NCI-H1105 (cell line): Measurements from ENCODE around the gene WDPCP.
"Not testable (repeated sequence)": the region's sequence is repeated elsewhere in the genome, so short reads cannot be mapped to it uniquely, and the experiment has no call there.

Experiments
- DNase-seq: peaks from one replicate; lab custom pipeline; 2025; lab: John Stamatoyannopoulos, UW

Gene WDPCP

DNA sequence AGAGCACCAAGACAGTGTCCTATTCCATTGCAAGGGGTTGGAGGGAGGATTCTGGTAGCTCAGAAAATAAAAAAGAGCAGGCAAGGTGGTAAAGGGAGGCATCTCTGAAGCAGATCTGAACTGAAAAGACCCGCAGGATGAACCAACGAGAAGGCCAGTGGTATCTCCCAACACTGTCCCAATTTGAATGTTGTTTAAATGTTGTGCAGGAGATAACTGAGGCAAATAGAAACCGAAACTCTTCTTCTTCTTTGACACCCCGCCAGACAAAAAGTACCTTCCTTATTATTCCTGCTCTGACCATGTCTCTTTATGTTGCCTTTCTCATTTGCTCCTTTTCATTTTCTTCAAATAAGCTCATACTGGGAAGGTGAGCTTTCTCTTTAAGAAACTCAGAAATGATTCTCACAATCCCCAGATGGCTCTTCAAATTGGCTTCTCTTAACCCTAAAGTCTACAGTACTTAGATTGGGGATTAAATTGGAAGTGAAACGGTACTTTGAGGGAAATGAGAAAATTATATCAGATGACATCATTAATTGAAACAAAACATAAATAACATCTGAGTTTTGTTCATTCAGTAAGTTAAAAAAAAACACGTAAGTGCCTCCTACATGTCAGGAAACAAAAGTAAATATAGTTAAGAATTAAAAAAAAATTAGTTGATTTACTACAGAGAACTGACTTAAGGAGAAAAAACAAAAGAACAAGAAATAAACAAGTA is 143.6 kb downstream of the WDPCP start:
- no peak for DNase-seq

DNA sequence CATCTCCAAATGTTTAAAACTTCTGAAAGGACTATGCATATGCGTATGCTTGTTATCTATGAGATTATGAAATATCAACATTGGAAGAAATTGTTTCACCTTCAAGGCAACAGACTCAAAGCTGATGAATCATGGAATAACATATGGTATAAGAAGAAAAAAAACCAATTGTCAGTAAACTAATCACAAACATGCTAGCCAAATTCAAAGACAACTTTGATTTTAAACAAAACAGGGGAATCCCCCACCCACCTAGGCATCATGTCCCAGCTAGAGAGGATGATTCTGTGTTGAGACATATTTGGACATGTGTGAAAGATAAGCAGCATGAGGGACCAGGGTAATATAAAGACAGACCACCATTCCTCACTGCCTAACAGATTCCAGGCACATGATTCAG is 147.7 kb downstream of the WDPCP start:
- DNase-seq, result no peak

DNA sequence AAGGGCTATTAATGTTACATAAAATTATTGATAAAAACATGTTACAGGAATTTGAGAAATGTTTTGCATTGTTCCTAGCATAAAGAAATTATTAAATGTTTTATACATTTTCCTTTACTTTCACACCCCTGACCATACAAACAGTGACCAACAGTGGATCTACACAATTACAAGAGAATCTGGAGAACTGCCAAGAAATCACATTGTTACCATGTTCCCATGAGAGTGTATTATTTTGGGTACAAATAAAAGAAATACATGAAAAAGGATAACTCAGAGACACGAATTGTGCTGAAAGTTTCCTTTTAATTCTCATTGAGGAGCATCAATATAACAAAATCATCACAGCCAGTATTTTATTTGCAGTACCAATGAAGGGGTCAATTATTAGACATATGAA is 150.1 kb downstream of the WDPCP start:
- no peak for DNase-seq

DNA sequence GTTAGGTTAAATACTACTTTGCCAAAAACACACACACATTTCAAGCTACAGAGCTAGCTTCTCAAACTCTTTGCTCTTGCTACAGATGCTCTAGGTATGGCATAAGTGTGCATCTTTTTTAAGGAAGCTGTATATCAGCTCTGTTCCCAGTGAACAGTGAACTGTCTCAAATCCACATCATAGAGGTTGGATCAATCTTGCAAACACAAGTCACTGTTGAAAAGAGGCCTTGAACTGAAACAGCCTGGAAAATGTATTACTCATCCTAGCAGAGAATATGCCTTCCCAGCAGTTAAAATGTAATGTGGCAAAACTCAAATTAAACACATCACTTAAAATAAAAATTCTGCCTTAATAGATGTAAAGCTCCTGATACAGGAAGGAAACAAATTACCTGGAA is 151.8 kb downstream of the WDPCP start:
- no peak for DNase-seq

DNA sequence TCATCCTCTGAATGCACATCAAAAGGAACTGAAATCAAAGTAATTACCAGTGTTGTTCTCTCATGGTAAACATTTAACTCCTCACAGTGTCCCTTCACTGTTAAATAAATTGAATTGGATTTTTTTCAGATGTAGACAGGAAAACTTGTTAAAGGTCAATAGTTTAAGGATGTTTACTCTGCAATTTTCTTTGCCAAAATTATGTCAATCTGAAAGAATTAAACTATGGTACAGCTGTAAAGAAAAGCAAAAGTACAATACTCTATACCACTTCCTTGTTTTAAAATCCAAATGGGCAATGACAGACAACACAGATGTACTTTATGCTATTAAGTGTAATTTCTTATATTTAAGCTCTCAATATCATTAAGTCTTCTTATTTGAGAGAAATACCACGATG is 153.2 kb downstream of the WDPCP start:
- no peak for DNase-seq

DNA sequence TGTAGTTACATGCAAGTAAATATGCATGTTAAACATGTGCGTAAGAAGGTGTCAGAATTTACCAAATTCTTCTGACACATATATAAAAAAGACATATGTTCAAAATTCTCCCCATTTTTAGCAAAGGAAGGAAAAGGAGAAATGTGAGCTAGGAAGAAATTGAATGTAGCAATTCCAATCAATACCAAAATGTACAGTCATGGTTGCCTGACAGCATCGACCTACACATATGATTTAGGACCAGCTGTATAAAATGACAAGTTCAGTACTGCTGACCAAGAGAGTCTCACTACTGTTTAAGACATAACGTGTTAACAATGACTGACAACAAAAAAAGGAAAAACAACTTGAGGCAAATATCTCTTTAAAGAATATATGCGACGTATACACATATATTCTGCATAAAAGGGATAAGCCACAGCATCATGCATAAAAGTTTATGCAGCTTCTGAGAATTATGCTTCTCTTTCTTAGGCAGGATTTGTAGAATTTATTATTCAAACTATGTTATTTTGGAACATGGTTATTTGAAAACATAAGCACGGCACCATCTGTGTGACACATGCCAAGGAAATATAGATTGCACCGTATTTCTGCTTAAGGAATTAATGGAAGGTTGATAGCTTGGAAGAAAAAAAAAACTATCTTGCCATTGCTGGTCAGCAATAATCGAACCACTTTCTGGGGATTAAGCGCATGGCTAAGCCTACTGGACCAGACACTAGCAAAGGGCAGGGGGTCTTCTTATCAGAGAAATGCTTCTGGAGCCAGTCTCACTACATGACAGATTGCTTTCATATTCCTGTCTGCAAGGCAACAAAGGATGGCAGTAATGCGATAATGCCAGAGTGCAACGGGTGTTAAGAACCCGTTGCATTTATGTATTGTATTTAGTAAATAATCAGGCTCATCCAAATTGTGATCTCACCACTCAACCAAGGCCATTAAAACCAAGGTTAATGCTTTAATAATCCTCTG is 154.0 kb downstream of the WDPCP start:
- no peak for DNase-seq

DNA sequence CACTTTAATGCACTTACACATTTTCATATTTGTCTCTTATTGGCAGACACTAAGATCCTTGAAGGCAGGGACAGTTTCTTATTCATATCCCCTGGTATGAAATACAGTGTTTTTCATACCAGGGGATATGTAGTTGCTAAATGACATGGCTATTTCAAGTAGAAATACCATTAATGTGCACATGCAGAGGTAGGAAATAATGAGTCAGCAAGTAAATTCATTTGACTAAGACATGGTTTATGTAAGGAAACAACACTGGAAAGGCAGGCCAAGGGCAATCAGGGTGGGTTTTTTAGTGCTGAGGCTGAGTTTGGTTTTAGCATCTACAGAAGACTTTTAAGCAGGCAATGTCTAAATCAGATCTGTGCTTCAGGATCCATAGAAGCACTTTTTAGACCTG is 155.9 kb downstream of the WDPCP start:
- no peak for DNase-seq

DNA sequence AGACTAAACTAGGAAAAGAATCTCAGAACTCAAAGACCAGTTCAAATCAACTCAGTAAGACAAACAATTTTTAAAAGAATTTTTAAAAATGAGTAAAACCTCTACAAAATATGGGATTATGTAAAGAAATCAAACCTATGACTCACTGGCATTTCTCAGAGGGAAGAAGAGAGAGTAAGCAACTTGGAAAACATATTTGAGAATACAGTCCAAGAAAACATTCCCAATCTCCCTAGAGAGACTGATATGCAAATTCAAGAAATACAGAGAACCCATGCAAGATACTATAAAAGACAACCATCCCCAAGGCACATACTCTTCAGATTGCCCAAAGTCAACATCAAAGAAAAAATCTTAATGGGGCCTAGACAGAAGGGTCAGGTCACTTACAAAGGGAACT is 162.7 kb downstream of the WDPCP start:
- DNase-seq, result no peak

DNA sequence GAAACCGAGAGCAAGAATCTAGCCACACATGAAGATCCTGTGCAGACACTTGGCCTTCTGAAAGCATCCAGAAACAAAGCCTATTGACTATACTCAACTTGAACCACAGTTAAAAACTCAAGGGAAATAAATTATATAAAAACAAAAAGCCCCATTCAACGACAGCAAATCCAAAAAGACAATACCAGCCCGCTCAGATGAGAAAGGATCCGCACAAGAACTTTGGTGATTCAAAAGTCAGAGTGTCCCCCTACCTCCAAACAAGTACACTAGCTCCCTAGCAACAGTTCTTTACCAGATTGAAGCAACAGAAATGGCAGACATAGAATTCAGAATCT is 163.2 kb downstream of the WDPCP start:
- DNase-seq, result no peak

DNA sequence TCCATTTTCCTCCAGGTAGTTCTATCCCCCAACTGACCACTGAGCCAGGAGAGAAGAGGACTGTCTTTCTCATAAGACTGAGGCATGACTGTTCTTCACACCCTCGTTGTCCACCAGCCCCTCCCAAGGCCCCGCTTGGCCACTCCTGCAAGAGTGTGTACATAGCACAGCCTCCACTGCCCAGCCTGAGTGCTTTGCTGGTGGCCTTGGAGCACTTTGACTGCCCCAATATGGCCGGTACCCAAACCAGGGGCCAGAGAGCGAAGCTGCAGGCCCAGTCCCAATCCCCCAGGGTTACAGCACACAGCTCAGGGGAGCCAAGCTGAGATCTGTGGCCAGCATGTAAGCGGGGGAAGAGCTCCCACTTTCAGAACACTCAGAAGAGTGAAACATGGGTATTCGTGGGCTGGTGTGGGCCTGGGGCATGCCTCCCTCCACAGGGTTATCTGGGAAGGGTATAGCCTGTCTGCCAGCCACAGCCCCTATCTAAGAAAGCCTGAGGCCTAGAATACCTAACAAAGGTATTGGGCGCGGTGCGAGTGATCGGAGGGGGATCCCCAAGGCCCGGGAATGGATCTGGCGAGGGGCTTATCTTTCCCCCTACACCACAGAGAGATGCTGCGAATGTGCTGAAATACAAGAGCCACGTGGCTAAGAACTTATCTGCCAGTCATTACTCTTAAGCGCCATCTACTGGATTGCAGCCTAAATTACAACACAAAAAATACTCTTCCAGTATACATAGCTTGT is 163.8 kb downstream of the WDPCP start:
- no peak for DNase-seq

DNA sequence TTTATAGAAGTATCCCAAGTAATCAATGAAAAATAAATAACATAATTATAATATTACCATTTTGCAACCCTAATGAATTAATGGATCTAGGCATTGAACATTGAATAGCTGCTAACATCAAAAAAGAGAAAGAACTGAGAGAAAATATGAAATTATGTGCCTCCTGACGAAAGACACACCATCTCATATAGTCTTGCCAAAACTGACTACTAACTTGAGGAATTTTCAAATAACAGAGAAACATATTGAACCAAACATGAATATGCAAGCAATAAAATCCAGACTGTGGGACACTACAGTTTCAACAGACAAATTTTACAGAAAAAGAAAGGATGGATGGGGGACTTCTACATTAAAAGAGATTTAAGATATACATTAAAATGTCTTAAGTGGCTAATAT is 165.7 kb downstream of the WDPCP start:
- DNase-seq, result no peak

DNA sequence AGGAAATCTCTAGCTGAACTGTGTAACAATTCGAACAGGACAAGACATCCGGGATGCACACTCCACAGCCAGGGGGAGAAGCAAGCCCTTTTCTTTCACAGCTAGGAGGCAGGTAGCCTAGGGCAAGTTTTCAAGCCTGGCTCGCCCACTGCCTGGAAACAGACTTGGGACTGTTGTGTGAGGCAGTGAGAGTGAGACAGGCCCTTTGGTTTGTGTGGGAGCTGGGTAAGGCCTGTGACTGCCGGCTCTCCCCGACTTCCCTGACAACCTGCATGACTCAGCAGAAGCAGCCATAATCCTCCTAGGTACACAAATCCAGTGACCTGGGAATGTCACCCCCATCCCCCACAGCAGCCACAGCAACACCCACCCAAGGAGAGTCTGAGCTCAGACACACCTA is 179.7 kb downstream of the WDPCP start:
- no peak for DNase-seq

DNA sequence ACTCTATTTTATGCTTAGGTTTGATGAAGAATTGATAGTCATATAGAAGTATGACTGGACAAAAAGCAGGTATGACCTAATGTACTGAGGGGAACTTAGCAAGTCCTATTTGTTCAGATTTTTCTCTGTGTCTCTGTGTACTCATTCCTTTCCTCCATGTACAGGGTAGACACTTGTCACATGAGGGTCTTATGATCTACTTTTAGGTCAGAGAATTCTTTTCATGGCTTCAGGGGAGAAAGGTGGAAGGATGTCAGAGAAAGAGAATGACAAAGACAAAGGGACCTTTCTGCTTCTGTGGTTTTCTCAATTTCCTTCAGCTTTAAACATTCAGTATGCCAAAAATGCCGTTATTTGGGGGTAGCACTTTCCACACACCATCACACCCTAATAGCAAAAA is 181.6 kb downstream of the WDPCP start:
- DNase-seq, result no peak

DNA sequence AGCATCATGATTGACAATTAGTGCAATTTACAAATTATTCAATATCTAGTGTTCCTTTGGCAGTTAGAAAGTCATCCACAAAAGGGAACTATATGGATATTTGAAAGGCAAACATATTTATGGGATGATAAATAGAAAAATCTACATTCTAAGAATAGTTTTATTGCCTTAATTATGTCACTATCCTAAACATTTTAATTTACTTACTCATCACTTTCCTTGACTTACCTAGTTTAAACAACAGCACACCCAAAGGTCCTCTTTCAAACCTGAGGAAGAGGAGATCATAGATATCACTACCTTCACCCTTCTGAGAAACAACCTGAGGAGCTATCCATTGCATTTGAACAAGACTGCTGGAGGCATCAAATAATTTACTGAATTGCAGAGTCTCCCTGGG is 184.5 kb downstream of the WDPCP start:
- DNase-seq, result no peak

DNA sequence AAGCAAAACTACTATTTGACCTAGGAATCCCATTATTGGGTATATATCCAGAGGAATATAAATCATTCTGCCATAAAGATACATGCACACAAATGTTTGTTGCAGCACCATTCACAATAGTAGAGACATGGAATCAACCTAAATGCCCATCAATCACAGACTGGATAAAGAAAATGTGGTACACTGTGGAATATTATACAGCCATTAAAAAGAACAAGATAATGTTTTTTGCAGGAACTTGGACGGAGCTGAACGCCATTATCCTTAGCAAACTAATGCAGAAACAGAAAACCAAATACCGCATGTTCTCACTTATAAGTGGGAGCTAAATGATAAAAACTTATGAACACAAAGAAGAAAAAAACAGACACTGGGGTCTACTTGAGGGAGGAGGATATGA is 185.4 kb downstream of the WDPCP start:
- not testable (repeated sequence) for DNase-seq

DNA sequence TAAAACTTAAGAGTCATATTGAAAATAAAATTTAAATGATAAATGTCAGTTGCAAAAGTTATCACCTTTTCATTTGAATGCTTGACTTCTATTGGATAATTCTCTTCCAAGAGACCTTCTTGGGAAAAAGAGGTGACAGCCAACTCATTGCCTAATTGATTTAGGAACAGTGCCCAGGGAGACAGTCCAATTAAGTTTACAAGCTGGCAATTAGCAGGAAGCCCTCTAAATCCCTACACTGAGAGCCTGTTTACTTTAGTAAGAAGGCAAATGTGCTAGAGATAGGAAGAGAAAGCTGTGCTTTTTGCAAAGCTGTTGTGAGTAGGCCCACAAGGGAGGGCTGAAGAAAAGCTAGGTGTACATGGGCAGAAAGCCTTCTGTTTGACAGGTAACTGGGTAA is 189.1 kb downstream of the WDPCP start:
- DNase-seq, result peak; percentile 59

DNA sequence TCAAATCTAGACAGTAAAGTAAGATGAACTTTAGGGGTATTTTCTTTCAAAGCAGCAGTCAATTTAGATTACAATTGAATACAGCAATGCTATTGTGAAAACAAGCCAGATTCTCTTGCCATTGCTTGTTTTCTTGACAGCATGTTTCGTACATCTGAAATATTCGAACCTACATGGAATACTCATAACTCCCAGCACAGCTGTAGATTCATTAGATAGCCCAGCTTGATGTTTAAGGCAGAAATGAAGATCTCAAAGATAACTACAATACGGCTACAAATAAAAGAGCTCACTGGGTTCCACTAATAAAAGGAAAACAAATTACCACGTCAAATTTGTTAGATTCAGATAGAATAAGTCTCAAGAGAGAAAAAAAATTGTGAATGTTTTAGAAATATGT is 208.8 kb downstream of the WDPCP start:
- no peak for DNase-seq

DNA sequence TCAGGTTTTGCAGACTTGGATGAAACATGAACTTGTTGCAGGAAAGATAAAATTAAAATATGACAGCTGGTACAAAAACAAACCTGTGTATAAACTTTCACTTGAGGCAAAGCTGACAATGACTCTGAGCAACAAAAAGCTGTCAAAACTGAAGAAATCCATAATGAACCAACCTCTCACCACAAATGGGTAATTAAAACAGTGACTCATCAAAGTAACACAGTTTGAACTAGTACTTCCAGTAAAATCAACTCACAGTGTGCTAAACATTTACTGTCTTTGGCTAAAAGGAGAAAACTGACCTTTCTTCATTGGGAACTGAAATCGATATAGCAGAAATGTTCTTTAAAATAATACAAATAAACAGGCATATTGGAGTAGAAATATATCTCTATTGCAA is 209.7 kb downstream of the WDPCP start:
- no peak for DNase-seq

DNA sequence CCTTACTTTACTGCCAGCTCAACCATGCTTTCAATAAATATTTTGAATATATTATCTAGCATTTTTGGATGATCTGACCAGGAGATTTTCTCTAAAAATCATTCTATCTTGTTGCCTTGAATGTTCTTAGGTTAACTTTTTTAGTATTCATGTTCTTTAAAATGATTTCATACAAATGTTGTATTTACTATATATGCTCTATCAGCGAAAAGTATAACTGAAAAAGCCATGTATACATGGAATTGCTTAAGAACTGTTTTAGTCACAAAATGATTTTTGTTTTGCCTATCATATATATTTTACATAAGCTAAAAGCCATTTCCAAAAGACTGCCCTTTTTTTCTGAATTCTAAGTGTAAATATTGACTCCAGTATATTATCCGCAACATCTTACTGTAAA is 213.9 kb downstream of the WDPCP start:
- DNase-seq, result no peak

DNA sequence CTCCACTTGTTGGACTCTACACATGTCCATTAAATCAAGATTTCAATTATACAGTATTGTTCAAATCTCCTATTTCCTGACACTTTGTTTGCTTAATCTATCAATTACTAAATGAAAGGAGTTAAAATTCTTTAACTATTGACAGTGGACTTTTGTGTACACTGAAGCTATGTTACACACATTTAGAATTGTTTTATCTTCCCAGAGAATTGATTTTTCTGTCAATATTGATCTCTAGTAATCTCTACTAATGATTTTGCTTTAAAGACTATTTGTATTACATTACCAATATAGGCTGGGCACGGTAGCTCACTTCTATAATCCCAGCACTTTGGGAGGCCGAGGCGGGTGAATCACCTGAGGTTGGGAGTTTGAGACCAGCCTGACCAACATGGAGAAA is 215.7 kb downstream of the WDPCP start:
- no peak for DNase-seq

DNA sequence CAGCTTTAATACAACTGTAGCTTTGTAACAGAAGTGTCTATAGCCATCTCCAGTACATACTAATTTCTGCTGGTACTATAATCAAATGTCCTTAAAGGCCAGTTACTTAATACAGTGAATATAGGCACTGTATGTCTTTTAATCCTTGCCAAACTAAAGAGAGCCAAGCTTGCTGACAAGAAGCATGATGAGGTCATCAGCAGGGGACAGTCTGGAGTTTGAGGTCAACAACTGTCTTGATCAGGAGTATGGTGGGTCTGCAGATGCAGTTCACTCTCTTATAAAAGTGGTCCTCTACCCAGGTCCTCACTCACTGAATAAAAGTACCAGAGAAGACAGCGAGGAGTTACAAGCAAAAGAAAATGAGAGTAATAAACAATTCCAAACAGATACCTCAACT is 219.1 kb downstream of the WDPCP start:
- no peak for DNase-seq

DNA sequence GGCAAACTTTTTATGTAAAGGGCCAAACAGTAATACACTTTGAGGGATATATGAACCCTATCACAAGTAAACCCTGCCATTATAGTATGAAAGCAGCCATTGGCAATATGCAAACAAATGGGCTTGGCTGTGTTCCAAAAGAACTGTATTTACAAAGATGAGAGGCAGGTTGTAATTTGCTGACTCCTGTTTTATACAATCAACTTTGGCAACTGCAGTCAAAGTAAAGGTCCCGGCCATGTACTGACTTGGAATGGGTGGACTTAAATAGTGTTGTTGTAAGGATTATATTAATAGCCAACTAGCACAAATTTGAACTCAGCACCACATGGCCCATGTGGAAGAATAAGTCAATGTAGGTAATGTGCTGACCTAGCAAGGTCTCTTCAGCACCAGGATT is 223.4 kb downstream of the WDPCP start:
- DNase-seq, result peak; percentile 93

DNA sequence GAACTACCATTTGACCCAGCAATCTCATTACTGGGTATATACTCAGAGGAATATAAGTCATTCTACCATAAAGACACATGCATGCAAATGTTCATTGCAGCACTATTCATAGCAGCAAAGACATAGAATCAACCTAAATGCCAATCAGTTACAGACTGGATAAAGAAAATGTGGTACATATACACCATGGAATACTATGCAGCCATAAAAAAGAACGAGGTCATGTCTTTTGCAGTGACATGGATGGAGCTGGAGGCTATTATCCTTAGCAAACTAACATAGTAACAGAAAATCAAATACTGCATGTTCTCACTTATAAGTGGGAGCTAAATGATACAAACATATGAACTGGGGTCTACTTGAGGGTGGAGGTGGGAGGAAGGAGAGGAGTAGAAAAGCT is 230.6 kb downstream of the WDPCP start:
- DNase-seq, result not testable (repeated sequence)
